Hair follicular keratinocyte (primary cell): ENCODE measurements around the gene RMI2. TPM values are rescaled to one million over a fixed set of nuclear protein-coding genes. Genes with fewer than 3 reads are reported as not detected.

ENCODE experiments used
- total RNA-seq: library from RNA; depleted of rRNA; stranded (reverse); fragments of >200 nt; gene quantifications from 2 replicates; pipeline ENCODE4 v1.2.3, GENCODE V29; 2015

Gene RMI2
- 11.7 and 17.4 TPM in 2 replicates for total RNA-seq

GRCh38 chr16:11345040-11345862 lies at the start of gene RMI2:
TSS of gene RMI2 (plus strand) at chr16:11345459. CDS start at chr16:11345472, 13 bp downstream.

Other genes starting within 250 kb of the RMI2 start
- 2.5 and 4.4 TPM in 2 replicates for gene SOCS1, start 89.3 kb upstream of the RMI2 start, total RNA-seq
- not detected in 2 replicates for gene TNP2, start 76.1 kb upstream of the RMI2 start, total RNA-seq
- not detected in 2 replicates for gene PRM3, start 71.8 kb upstream of the RMI2 start, total RNA-seq
- not detected in 2 replicates for gene PRM2, start 69.0 kb upstream of the RMI2 start, total RNA-seq
- gene PRM1, start 64.1 kb upstream of the RMI2 start, total RNA-seq = not detected in 2 replicates
- 99.8 and 107 TPM in 2 replicates for gene LITAF, start 241.5 kb downstream of the RMI2 start, total RNA-seq